Erythroblast (primary cell): ENCODE data around the gene FNDC3B.

Experiments used
- GATA1 ChIP-seq: IDR thresholded peaks from 2 replicates; pipeline ENCODE4 v1.6.1; 2011; ENCODE audit warnings: low read depth, mild to moderate bottlenecking, control low read depth, low read length, moderate library complexity
- POLR2A ChIP-seq: IDR thresholded peaks from 2 replicates; pipeline ENCODE4 v1.6.1; 2011; ENCODE audit warnings: mild to moderate bottlenecking, low read length

GRCh38 chr3:172262991-172263608 is 223.7 kb downstream of the FNDC3B start:
- no peak for TF ChIP-seq POLR2A
- TF ChIP-seq GATA1 = no peak
